NT2/D1 (cell line): Measurements from ENCODE around the gene PTGER1.

Source experiments
- DNase-seq: peaks from one replicate; pipeline ENCODE4 v3.0.0-alpha.2; 2011; ENCODE audit warnings: low read depth, low spot score
- H3K27me3 ChIP-seq: 2 replicates; pipeline ENCODE4 v1.6.0; 2011; ENCODE audit warnings: mild to moderate bottlenecking; ENCODE audit not compliant: insufficient read length, insufficient read depth
- H3K36me3 ChIP-seq: 2 replicates; pipeline ENCODE4 v1.6.1; 2011; ENCODE audit warnings: mild to moderate bottlenecking, low read length, mixed read lengths; ENCODE audit not compliant: insufficient read depth, insufficient read length
- H3K4me1 ChIP-seq: 2 replicates; pipeline ENCODE4 v1.5.1; 2011; ENCODE audit not compliant: insufficient read depth, insufficient read length
- H3K4me3 ChIP-seq: 2 replicates; pipeline ENCODE4 v1.5.1; 2011; ENCODE audit warnings: low read depth; ENCODE audit not compliant: insufficient read length
- H3K9ac ChIP-seq: 2 replicates; pipeline ENCODE4 v1.6.0; 2011; ENCODE audit warnings: low read depth; ENCODE audit not compliant: insufficient read length
- H3K9me3 ChIP-seq: 2 replicates; pipeline ENCODE4 v1.5.1; 2011; ENCODE audit warnings: mild to moderate bottlenecking, low read length; ENCODE audit not compliant: insufficient read depth
- SUZ12 ChIP-seq: IDR thresholded peaks from 2 replicates; pipeline ENCODE4 v1.6.1; 2011; ENCODE audit not compliant: insufficient read length, insufficient read depth; ENCODE audit errors: extremely low read depth
- YY1 ChIP-seq: IDR thresholded peaks from 2 replicates; pipeline ENCODE4 v1.6.1; 2011; ENCODE audit not compliant: insufficient read length, insufficient read depth
- ZNF274 ChIP-seq: IDR thresholded peaks from 2 replicates; pipeline ENCODE4 v1.6.1; 2011; ENCODE audit warnings: mild to moderate bottlenecking, low read depth, low read length

The PTGER1 gene

DNA sequence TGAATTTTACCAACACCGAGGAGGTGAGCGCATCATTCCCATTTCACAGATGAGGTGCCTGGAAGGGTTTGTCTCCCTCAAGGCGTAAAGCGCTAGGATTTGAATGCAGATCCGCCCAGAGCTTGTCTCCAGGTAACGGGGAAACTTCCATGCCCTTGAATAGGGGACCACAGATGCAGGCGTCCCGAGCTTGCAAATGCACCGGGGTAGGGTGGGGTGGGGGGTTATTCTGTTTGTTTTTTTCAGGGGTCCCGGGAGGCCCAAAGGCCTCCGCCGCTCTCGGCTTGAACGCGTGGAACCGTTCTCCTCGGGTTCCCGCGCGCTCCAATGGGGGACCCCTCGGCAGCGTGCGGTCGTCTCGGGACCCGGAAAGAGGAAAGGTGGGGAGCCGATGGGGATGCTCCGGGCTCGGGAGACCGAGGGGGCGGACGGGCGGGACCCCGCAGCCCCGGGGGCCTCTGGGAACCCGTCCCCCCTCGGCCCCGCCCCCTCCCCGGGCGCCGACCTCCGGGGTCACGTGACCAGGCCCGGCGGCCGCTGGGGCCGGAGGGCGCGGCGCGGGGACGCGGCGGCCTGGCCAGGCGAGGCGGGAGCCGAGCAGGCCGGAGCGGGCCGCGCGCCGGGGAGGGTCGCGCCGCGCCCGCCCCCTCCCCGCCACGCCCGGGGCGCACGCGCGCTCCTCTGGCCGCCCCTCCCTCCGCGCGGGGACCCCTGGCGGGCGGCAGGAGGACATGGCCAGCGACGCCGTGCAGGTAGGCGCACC, 42.2 kb downstream of the PTGER1 start, which contains the start of gene PKN1:
Gene PKN1, plus strand, starts transcription at position 516 of the 763 bp plus-strand sequence. Its CDS starts 216 bp downstream, at position 732.
- Histone ChIP-seq H3K27me3 (peaks cover 3% of the 10 kb centered on the region), H3K36me3 (peaks cover 6% of the 10 kb centered on the region), H3K9ac (peak within 1 kb of the TSS; percentile 89), H3K9me3 (no peaks in the 10 kb centered on the region), H3K4me1 (peaks cover 11% of the 10 kb centered on the region), H3K4me3 (peak within 1 kb of the TSS; percentile 70)
- TF ChIP-seq ZNF274 (no peak), YY1 (no peak), SUZ12 (no peak)
- DNase-seq: peak; percentile 30

DNA sequence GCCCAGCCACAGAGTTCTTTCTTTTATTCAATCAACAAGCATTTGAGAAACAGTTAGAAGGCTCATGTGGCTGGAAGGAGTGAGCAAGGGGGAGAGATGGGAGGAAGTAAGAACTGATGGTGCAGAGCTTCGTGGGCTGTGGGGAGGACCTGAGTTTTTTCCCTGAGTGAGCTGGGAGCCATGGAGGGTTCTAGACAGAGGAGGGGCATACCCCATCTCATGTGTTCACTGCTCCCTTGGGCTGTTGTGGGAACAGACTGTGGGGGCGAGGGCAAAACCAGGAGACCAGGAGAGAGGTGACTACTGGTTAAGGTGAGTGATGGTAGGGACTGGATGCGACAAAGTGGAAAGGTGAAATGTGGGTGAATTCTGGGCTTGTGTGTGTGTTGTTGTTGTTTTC, 44.4 kb downstream of the PTGER1 start:
- no peak for DNase-seq
- Histone ChIP-seq H3K36me3 (no peaks in the 10 kb centered on the region), H3K4me1 (peaks cover 11% of the 10 kb centered on the region), H3K27me3 (peaks cover 3% of the 10 kb centered on the region), H3K9me3 (no peaks in the 10 kb centered on the region), H3K9ac (no peak overlapping the region), H3K4me3 (no peak overlapping the region)
- TF ChIP-seq SUZ12 (no peak), ZNF274 (no peak), YY1 (no peak)

DNA sequence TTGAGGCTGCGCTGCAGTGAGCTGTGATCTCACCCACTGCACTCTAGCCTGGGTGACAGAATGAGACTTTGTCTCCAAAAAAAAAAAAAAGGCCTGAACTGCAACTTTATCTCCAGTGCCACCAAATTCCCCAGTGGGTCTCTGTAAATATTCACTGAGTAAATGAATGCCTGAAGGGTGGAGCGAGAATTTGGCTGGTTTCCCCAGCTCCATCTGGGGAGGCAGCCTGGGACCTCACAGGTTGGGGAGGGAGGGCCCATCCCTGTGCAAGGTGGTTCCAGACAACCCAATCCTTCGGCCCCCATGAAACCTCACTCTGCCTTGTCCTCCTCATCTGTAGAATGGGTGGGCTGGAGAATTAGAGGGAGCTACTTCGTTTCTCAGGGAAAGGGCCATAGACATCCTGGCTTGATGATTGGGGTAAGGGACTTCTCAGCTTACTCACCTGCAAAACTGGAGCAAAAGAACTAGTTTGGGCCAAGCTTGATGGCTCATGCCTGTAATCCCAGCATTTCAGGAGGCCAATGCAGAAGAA, 46.2 kb downstream of the PTGER1 start:
- Histone ChIP-seq H3K27me3 (peaks cover 3% of the 10 kb centered on the region), H3K9ac (no peak overlapping the region), H3K36me3 (no peaks in the 10 kb centered on the region), H3K4me1 (peaks cover 3% of the 10 kb centered on the region), H3K4me3 (no peak overlapping the region), H3K9me3 (no peaks in the 10 kb centered on the region)
- TF ChIP-seq ZNF274 (no peak), YY1 (no peak), SUZ12 (no peak)
- DNase-seq: no peak

DNA sequence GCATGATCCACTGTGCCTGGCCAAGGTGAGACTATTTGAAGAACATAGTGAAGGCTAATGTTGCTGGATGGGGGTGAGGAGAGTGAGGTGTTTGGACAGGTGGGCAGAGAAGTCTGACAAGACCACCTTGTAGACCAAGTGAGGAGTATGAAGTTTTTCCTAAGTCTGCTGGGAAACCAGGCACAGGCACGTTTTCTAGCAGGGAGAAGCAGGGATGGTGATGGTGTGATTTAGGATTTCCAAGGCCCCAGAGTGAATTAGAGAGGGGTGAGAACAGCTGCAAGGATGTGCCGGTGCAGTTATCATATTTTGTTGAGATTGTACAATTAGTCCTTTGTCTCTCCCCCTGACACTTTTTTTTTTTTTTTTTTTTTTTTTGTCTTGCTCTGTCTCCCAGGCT, 47.7 kb downstream of the PTGER1 start:
- TF ChIP-seq YY1: no peak
- no peak for TF ChIP-seq ZNF274
- TF ChIP-seq SUZ12: no peak
- H3K4me1 ChIP-seq: peaks cover 1% of the 10 kb centered on the region
- DNase-seq: no peak
- no peak overlapping the region for H3K9ac ChIP-seq
- H3K27me3 ChIP-seq: peaks cover 3% of the 10 kb centered on the region
- no peak overlapping the region for H3K4me3 ChIP-seq
- H3K36me3 ChIP-seq: no peaks in the 10 kb centered on the region
- H3K9me3 ChIP-seq: no peaks in the 10 kb centered on the region

DNA sequence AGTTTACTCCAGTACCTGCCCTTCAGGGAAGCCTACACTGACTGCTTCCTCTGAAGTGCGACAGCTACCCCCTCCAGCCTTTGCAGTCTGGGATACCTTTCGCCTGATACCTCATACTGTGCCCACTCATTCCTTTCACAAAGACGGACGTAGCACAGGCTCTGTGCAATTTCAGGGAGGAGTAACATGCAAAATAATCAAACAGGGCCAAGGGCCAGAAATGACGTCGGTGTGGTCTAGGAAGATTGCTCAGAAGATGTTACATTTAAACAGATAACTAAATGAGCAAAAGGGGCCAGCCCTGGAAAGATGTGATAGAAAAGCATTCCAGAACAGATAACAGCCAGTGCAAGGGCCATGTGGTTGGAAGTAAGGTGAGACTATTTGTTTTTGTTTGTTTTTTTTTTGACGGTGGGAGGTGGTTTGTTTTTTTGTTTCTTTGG, 49.4 kb downstream of the PTGER1 start:
- Histone ChIP-seq H3K36me3 (no peaks in the 10 kb centered on the region), H3K4me1 (peaks cover 3% of the 10 kb centered on the region), H3K9me3 (no peaks in the 10 kb centered on the region), H3K27me3 (no peaks in the 10 kb centered on the region), H3K4me3 (no peak overlapping the region), H3K9ac (peak overlapping the region; percentile 36)
- TF ChIP-seq ZNF274 (no peak), YY1 (no peak), SUZ12 (no peak)
- DNase-seq: no peak
